Hematopoietic multipotent progenitor cell treated with erythropoietin and hydrocortisone succinate and interleukin-3 and kit ligand, for 17 days (in vitro differentiated cells): ENCODE data around the gene SMTNL2.
"Not testable (repeated sequence)": the region's sequence is repeated elsewhere in the genome, so short reads cannot be mapped to it uniquely, and the experiment has no call there.

Experiments used
- DNase-seq: peaks from one replicate; pipeline ENCODE4 v3.0.0-alpha.2; 2015; ENCODE audit warnings: low spot score

Gene SMTNL2

GRCh38 chr17:4585638-4585994 is 1.3 kb downstream of the SMTNL2 start:
- DNase-seq, result no peak

- no peak for DNase-seq
Observed at GRCh38 chr17:4586043-4586442, 1.7 kb downstream of the SMTNL2 start.

GRCh38 chr17:4587195-4587594 is 2.9 kb downstream of the SMTNL2 start:
- DNase-seq, result no peak

GRCh38 chr17:4587803-4588202 is 3.5 kb downstream of the SMTNL2 start:
- no peak for DNase-seq

- no peak for DNase-seq
Observed at GRCh38 chr17:4588391-4588790, 4.1 kb downstream of the SMTNL2 start.

- no peak for DNase-seq
Observed at GRCh38 chr17:4588898-4589625, 4.7 kb downstream of the SMTNL2 start.

GRCh38 chr17:4590042-4590441 is 5.7 kb downstream of the SMTNL2 start:
- not testable (repeated sequence) for DNase-seq

GRCh38 chr17:4590981-4591453 is 6.7 kb downstream of the SMTNL2 start:
- DNase-seq, result no peak

GRCh38 chr17:4591529-4591928 is 7.2 kb downstream of the SMTNL2 start:
- no peak for DNase-seq

GRCh38 chr17:4592240-4593005 is 8.1 kb downstream of the SMTNL2 start:
- no peak for DNase-seq

- DNase-seq, result no peak
Observed at GRCh38 chr17:4593021-4593421, 8.7 kb downstream of the SMTNL2 start.

GRCh38 chr17:4594406-4594805 is 10.1 kb downstream of the SMTNL2 start:
- DNase-seq, result no peak

- peak; percentile 8 for DNase-seq
Observed at GRCh38 chr17:4594931-4595684, 10.8 kb downstream of the SMTNL2 start.

- not testable (repeated sequence) for DNase-seq
Observed at GRCh38 chr17:4595685-4596342, 11.5 kb downstream of the SMTNL2 start.

GRCh38 chr17:4596636-4597380 is 12.5 kb downstream of the SMTNL2 start:
- no peak for DNase-seq

- DNase-seq, result no peak
Observed at GRCh38 chr17:4597975-4598374, 13.6 kb downstream of the SMTNL2 start.

- DNase-seq, result no peak
Observed at GRCh38 chr17:4598776-4599504, 14.6 kb downstream of the SMTNL2 start.

- no peak for DNase-seq
Observed at GRCh38 chr17:4599505-4600281, 15.4 kb downstream of the SMTNL2 start.

- no peak for DNase-seq
Observed at GRCh38 chr17:4600563-4600962, 16.2 kb downstream of the SMTNL2 start.

GRCh38 chr17:4601326-4601725 is 17.0 kb downstream of the SMTNL2 start:
- DNase-seq, result no peak
